CMK (cell line): ENCODE measurements around the gene MYO18A.

ENCODE experiments used
- DNase-seq: peaks from one replicate; pipeline ENCODE4 v3.0.0-alpha.2; 2010; ENCODE audit warnings: low read depth

Gene MYO18A

DNA sequence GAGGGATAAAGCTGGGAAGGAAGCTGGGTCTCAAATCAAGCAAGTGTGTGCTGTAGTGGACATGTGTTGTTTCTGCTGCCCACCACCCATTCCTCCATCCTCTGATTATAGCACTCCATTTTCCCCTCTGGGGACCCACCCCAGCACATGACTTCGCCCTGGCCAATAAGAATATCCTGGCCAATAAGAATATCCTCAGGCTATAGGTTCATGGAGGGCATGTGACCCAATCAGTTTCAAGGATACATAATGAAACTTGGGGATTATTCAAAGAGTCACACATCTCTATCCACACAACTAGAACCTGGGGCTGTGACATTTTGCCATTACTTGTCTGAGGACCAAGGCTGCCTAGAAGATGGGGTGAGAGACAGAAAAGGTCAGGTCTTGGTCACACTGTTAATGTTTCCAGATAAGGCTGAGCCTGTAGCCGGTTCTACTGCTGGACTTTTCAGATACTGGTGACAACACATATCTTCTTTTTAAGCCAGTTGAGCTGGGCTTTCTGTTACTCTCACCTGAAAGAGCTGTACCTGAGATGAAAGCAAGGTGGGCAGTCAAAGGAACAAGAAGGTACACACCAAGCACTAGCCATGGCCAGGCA is 33.7 kb downstream of the MYO18A start:
- DNase-seq, result no peak

DNA sequence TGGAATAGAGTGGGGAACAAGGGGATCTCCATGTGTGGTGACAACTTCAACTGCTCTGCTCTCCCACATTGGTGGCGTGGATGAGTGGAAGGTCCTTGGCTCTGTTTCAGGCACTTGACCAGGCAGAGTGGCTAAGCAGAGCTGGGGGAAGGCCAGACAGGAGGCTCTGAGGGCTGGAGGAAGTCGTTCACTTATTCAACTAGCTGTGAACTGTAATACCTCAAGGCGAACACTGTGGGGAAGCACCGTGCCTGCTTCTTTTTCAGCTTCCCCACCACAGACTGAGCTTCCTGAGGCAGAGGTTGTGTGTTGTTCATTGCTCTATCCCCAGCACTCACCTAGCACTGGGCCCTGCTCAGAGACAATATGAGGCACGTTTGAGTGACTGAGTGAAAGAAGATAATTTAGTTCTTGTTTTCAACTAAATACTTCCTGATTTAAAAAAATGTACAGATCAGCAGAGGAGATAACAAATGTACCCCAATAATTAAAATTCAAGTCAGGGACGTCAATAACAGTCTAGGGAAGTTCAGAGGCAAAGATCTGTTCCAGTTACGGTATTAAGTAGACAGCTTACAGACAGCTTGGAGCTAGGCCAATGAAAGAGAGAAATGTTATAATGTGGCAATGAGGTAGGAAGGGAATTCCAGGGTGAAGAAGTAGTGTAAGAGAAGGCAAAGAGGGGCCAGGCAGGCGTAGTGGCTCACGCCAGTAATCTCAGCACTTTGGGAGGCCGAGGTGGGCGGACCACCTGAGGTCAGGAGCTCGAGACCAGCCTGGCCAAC is 34.7 kb downstream of the MYO18A start:
- peak; percentile 56 for DNase-seq

DNA sequence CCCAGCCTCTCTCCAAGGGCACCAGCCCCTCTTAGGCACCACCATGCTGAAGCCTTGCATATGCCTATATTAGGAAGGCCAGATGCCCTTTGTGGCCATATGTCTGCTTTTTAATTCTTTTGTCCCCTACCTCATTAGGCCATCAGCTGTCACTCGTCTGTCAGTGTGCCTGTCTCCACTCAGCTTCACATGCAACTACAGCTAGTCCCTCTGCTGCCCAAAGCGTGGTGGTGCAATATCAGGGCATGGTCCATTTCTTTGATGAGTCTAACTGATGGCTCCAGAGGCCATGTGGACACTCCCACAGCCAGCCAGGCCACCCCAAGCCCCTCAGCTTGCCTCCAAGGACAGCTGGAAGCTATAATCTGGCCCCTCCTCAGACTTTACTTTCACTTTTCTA is 36.3 kb downstream of the MYO18A start:
- DNase-seq, result no peak

DNA sequence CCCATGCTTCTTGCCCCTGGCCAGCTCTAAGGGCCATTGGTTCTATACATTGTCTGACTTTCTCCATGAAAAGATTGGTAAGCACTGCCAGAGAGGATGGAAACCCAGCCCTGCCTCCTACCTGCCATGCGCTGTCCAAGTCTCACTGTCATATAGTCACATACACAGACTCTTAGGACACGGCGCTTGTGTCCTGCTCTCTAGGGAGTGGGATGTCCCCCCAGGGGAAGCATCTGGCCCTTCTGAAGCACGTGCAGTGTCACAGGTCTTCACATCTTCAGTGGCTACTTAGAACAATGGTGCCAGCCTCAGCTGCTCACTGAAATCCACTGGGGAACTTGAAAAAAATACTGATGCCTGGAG is 38.7 kb downstream of the MYO18A start:
- DNase-seq, result no peak

DNA sequence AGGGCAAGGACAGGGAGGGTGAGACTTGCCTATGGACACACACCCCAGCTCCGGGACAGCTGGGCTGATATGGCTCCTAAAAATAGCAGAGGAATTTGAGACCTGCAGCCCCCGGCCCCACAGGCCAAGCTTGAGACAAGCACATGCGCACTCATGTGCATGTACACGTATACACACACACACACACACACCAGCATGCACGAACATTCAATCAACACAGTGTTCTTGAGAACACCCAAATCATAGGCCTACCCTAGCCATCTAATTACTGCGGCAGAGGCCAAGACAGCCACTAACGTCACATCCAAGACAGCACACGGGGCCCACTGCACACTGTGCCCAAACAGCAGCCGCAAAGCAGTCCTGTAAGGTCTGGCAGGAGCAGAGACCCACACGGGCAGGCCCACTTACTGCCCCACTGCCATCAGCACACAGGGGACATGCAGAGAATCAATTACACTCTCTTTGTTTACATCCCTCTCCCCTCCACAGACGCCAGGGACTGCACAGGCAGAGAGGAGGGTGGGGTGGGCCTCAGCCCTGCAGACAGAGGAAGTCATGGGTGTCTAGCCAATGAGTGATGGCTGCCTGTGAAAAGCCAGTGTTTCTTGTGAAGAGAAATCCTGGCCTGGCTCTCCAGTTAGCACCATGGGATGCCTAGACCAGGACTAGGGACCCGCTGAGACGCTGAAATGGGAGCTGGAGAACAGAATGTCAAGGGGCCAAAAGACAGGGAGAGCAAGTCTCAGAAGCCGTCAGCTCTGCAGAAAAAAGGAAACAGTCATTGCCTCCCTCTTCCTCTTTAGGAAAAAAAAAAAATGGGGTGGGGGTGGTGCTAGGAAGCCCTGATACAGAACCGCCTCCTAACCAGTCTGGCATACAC is 39.3 kb downstream of the MYO18A start:
- DNase-seq, result peak; percentile 34

DNA sequence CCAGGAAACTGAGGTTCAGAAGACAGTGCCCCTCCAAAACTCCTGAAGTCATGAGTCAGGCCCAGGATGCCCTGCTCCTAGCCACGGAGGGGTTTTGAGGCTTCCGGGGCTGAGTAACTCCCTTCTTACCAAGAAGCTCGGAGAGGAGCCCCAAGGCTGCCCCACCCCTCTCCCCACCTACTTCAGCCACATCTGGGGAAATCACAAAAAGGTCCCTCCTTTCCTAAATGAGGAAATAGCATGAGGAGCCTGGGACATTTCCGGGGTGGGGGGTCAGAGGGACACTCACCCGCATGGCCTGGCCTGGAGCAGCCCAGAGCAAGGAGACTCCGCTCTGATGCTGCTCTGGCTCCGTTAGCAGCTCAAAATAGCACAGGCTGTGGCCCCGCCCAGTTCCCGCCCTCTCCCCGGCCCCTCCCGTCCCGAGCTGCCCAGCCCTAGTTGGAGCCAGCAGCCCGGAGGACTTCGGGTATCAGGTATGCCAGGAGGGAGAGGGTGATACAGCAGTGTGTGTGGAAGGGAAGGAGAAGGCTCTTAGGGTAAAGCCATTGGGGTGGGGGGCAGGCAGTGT is 40.1 kb downstream of the MYO18A start:
- DNase-seq, result peak; percentile 63

DNA sequence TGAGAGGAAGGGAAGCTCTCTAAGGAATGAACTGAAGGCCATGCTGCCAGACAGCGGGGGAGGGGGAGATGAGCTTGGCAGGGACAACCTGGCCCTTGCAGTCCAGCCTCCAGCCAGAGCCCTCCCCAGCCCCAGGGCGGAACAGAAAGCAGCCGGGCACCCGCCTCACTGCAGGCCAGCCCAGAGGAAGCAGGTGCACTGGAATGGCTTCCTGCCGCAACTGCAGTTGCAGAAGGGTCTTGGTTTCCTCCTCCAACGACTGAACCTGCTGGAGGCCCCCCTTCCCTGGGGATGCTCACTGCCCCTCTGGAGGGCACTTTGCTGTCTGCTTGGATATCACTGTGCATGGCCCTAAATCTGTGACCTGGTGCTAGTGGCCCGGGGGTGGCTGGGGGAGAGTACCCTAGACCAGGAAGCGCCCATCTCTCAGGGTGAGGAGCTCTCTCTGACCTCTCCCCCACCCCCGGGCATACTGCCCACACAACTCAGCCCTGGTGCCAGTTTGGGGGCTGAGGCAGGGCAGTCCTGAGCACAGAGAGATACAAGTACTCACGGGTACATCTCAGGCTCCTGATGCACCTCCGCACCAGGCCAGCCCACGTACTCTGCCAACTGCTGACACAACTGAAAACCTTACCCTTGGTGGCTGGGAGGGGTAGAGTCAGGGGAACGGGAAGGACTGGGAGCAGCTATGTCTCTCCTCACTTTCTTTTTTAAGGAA is 41.1 kb downstream of the MYO18A start:
- peak; percentile 70 for DNase-seq

DNA sequence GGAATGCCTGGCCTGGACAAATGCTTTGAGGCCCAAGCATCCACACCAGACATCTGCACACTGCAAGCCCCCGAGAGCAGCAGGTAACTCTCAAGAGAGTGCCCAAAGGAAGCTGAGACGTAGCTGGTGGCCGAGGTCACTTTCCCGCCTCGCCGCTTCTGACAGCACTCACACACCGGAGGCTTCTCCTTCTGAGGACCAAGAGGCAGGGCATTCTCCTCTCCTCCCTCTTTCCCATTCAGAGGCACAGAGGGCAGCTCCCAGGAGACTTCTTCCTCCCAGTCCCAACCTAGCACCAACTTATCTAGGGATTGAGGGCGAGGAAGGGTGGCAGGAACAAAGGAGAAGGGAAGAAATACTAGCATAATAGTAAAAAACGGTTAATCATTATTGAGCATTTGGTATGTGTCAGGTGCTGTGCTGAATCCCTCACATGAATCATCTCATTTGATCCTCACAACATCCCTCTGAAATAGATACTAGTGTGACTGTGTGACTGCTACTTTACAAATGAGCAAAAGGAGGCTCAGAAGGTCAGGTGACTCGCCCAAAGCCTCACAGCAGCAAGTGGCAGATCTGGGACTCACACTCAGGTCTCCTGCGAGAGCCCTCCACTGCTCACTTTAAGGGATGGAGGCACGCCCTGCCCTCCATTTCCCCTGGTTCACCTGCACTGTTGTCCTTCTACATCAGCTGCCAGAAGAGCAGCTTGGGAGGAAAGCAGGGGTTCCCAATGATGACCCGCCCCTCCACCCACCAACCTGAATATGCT is 41.8 kb downstream of the MYO18A start:
- DNase-seq, result no peak

DNA sequence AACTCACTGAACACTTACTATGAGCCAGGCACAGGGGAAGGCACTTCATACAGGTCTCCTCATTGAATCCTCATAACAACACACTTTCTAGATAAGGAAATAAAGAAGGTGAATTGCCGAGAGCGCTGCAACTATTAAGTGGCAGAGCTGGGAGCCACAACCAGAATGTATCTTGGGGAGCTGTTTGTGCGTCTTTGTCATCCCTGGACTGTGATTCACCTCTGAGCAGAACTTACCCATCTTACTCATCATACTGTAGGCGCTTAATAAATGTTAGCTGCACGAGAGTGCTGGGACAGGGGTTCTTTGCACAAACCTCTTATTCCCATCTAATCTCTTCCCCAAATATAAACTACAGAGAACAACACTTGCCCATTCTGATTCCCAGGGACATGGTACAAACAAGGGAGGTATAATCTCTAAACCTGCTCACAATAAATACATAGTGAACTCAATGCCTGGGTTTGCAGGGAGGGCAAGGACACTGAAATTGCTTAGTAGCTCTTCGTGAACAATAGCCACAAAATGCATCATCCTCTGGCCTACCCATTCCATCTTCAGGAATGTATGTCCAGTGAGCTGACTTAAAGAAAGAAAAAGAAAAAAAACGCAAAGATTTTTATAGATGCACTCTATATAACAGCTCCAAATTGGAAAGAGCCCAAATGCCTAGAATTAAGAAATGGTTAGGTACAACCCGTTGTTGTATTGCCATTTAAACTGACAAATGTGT is 43.0 kb downstream of the MYO18A start:
- no peak for DNase-seq

DNA sequence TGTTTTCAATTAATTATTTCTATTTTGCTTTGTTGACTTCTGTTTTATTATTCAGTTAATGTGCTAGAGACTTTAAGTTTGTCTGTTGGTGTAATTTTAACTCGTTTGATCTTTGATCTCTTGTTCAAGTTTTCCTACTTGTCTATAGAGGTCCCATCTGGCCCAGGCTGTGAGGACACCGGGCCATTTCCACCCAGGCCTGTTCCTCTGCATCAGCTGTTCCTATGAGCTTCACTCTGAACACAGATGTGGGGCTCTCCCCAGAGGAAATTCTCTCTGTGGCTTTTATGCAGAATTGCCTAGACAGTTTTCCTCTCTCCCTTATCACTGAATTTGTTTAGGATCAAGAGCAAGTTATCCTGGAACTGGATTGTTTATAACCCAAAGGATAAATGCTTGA is 44.7 kb downstream of the MYO18A start:
- no peak for DNase-seq

DNA sequence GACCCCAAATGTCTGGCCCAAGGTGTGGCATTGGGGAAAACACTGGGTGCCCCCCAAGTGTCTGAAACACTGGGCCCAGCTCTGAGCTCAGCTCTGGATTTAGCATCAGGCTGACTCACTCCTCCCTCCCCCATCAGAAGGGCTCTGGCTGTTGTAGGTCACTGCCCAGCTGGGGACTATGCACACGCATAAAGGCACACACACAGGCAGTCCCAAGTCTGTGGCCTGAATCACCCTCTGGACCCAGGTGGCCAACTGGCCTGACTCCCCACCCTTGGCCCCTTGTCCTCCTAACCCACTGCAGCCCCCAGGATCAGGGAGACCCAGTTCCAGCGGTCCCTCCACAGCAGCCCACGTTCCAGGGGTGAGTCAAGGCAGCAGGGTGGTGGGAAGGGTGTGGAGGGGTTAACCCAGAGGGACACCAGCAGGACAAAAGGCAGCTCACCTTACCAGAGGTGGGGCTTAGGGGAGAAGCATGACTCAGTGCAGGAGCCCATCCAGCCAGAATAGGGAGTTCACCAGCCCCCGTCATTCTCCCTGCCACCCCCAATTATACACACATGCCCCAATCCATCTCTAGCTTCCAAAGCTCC is 47.0 kb downstream of the MYO18A start:
- no peak for DNase-seq

DNA sequence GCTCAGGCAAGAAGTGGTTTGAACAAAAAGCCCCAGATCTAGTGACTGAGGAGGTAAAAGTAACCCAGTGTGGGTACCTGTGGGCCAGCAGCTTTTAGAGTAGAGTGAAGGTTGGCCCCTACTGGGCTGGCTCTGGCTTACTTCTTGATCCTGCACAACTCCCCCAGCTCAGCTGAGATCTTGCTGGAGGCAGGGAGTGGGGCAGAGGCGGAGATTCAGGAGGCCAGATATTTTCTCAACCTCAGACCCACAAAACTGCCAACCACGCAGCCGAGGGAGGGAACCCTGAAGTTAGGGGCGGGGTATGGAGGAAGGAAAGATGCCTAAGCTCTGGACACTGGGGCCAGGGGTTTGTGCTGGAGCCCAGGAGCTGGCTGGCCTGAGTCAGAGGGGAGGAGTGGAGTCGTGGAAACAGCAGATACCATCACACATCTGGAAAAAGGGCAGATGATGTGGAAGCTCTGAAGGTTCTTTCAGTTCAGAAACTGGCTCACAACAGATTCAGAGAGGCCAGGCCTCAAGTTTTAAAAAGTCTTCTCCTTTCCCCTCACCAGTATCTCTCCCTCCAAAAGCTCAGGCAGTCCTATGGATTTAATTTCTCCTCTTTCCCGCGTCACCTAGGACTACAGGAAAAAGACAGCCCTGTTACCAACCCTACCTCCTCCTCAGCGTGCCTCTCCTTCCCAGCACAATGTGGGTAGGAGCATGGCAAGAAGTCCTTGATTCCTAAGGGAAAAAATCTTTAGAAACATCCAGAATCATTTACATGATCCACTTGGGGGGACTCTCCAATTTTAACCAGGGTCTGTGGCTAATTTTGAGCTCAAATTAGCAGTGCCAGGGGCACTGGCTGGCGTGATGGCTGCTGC is 48.1 kb downstream of the MYO18A start:
- DNase-seq, result peak; percentile 34

DNA sequence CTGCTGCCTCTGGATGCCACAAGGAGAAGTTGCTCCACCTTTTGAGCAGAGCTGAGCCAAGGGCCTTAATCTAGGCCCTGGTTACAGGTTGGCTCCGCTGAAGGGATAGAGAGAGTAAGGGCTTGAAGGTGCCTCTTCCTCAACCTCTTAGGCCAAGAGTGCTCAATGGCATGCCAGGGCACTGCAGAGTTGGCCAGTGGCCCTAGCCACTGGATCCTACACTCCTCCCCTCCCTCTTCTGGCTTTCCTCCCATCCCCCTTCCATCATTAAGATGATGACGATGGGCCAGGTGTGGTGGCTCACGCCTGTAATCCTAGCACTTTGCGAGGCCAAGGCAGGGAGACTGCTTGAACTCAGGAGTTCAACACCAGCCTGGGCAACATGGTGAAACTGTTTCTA is 50.5 kb downstream of the MYO18A start:
- DNase-seq, result no peak

DNA sequence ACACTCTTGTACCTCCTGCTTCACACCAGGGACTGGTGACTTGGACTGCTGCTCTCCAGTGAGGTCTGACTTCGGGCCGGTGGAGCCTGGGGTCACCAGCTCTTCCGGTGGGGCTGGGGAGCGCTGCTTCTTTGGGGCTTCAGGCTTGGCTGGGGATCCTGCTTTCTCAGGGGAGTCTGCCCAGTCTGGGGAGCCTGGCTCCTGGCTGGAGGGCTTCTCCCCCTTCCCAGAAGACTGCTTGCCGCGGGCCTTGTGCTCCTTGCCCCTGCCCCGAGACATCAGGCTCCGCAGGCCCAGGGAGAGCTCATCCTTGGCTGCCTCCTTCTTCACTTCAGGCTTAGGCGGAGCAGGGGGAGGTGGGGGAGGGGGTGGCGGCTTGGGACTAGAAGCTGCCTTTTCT is 52.4 kb downstream of the MYO18A start:
- DNase-seq, result no peak

DNA sequence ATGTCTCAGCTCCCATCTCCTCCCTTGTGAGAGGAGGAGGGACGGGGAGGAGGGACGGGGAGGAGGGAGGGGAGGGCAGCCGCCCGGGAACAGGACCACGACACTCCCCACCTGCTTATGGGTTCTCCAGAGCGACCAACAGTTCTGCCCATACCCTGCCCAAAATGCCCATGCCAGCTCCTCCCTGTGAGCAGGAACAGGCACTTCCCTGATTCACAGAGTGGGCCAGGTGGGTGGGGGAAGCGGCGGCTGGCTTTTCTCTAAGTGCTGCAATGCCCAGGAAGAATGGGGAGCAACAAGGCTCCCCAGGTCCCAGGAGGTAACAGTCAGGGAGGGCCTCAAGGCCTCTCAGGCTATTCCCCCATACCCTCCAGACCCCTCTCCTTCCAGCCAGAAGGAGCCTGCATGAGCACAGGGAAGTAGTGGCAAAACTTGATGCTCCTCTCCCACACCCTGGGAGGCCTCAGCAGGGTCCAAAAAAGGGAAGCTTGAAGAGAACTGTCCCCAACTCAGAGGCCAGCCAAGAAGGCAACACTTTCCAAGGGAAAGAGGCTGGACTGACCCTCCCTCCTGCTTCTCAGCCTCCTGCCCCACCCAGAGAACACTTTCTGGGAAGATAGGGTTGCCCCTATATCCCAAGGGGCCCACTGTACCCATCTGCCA is 53.8 kb downstream of the MYO18A start:
- no peak for DNase-seq

DNA sequence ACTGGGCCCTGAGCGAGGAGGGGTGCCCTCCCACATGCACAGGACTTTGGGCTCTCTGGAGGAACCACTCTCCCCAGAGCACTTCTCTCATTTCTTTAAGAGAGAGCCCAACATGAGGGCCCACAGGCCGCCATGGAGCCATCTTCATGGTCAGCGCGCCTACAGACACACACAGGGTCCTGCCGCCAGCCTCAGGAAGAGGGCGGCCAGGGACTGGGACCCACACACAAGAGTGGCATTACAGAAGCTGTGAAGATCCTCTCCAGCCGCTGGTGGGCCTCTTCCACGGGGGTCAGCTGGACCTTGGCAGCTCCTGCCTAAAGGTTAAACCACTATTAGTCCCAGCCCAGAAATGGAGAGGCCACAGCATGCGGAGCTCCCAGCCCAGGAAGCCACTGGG is 54.5 kb downstream of the MYO18A start:
- no peak for DNase-seq

DNA sequence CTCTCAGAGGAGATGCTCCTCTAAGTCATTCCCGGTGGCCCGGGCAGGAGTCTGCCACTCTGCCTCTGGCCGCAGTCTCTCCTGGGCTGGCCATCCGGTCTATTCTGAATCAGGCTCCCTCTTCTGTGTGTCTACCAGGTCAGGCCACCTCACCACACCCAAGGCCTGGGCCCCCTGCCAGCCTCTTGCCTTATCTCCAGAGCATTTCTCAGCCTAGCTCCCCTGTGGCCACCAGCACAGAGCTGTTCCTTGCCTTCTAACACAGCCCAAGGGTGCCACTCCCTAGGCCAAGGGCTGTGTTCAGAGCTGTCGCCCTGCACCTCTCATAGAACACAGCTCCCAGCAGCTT is 55.3 kb downstream of the MYO18A start:
- DNase-seq, result no peak

DNA sequence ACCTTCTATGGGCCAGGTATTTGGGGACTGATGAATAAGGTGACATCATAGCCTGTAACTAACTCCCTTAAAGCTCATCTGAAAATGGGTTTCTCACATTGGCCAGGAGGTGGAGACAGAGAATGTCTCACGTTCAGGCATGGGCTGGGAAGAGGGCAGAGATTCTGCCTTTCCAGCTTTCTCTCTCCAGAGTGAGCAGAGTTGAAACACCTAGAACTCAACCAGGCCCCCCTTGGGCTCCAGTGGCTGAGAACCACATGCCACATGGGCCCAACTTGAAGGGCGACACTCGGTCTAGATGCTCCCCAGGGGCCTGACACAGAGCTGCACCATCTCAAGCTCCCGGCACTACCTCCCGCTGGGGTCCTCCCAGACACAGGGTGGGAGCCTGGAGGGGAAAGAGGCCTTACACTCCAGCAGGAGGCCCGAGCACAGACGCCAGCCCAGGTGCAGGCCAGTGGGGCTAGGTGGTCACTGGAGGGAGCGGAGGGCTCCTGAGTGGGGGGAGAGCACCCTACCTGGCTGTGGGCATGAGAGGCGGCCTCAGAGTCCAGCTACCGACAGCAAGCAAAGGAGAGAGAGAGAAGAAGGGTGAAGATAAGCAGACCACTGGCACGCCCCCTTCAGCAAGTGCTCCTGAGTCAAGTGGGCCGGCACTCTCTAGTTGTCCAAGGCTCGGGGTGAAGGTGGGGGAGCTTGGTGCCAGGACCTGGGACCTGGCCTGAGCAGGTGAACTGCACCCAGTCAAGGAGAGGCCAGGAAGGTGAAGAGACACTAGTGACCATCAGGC is 55.9 kb downstream of the MYO18A start:
- no peak for DNase-seq
